Gastroesophageal sphincter (tissue), 3 donors: ENCODE measurements around the gene EWSR1.

Experiments
- CTCF ChIP-seq, 4 experiments: fragments of 200-600 bp in 2 of 4; fragments of 450-650 bp in 2 of 4; sonication (generic) in 1 of 4; IDR thresholded peaks; one replicate each; pipeline ENCODE4 v1.5.1; 2017 to 2019; ENCODE audit warnings: antibody characterized with exemption in 4 of 4, mild to moderate bottlenecking in 2 of 4, moderate library complexity in 2 of 4
- POLR2A ChIP-seq, 2 donors: fragments of 450-650 bp; IDR thresholded peaks; one replicate each; pipeline ENCODE4 v1.6.1; 2017; ENCODE audit warnings: antibody characterized with exemption in 2 of 2, mild to moderate bottlenecking in 2 of 2, moderate library complexity in 1 of 2

DNA sequence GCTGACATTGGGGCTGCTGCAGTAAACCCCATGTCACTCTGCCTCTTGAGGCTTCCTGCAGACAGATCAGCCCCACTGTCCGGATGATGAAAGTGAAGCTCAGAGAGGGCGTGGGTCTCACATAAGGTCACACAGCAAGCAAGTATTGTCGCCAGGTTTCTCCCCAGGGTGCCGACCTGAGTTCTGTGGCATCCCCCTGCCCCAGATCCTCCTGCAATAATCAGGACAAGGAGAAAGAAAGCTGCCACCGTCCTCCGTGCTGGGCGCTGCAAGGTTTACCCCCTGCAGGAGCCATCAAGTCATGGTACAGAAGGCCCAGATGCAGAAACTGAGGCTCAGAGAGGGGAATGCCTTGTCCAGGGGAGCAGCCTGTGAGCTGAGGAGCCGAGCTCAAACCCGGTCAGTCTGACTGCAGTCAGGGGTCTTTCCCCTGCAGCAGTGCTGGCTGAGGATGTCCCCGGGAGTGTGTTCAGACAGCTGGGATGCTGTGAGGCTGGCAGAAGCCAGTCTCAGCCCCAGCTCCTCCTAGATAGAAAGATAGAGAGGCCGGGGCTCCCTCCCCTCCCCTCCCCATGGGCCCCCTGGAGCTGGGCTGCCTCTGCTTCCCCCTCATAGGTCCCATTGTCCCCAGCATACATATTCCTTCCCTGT is 49.2 kb upstream of the EWSR1 start:
- no peak for TF ChIP-seq POLR2A (IDR thresholded peaks at IDR 0.05)
- no peak for TF ChIP-seq CTCF (IDR thresholded peaks at IDR 0.05)
